MM.1S (cell line): ENCODE data around the gene HBA1.

Experiments used
- DNase-seq: peaks from one replicate; pipeline ENCODE4 v3.0.0-alpha.2; 2015
- H2AFZ ChIP-seq: fragments of 300-600 bp; sonication (generic); 2 replicates; pipeline ENCODE4 v1.6.0; 2016; ENCODE audit warnings: antibody characterized with exemption, low read length
- H3F3A ChIP-seq: fragments of 300-600 bp; sonication (generic); 2 replicates; pipeline ENCODE4 v1.6.1; 2016; ENCODE audit warnings: mild to moderate bottlenecking, antibody characterized with exemption, low read length, moderate library complexity, mixed read lengths; ENCODE audit not compliant: insufficient read depth
- H3K27ac ChIP-seq: fragments of 300-600 bp; sonication (generic); 2 replicates; pipeline ENCODE4 v1.5.1; 2016; ENCODE audit warnings: mild to moderate bottlenecking, low read length
- H3K27me3 ChIP-seq: fragments of 300-600 bp; sonication (generic); replicated peaks from 2 replicates; pipeline ENCODE4 v1.6.0; 2016; ENCODE audit warnings: low read length; ENCODE audit not compliant: insufficient read depth
- H3K36me3 ChIP-seq: fragments of 300-600 bp; sonication (generic); replicated peaks from 2 replicates; pipeline ENCODE4 v1.6.1; 2016; ENCODE audit warnings: mild to moderate bottlenecking, low read length, mixed read lengths; ENCODE audit not compliant: insufficient read depth
- H3K4me1 ChIP-seq: fragments of 300-600 bp; sonication (generic); 2 replicates; pipeline ENCODE4 v1.6.1; 2016; ENCODE audit warnings: low read length, mixed read lengths
- H3K4me2 ChIP-seq: fragments of 300-600 bp; sonication (generic); 2 replicates; pipeline ENCODE4 v1.6.0; 2016; ENCODE audit warnings: low read depth, low read length
- H3K4me3 ChIP-seq: fragments of 300-600 bp; sonication (generic); 2 replicates; pipeline ENCODE4 v1.5.1; 2016; ENCODE audit warnings: low read length, mixed read lengths
- H3K79me2 ChIP-seq: fragments of 300-600 bp; sonication (generic); 2 replicates; pipeline ENCODE4 v1.6.1; 2016; ENCODE audit warnings: mixed run types, low read length, mixed read lengths
- H3K9ac ChIP-seq: fragments of 300-600 bp; sonication (generic); 2 replicates; pipeline ENCODE4 v1.6.1; 2016; ENCODE audit warnings: low read length, mixed read lengths
- H3K9me2 ChIP-seq: fragments of 300-600 bp; sonication (generic); replicated peaks from 2 replicates; pipeline ENCODE4 v1.6.1; 2016; ENCODE audit warnings: mild to moderate bottlenecking, low read length, mixed read lengths; ENCODE audit not compliant: insufficient read depth
- H3K9me3 ChIP-seq: fragments of 300-600 bp; sonication (generic); replicated peaks from 2 replicates; pipeline ENCODE4 v1.6.1; 2016; ENCODE audit warnings: mild to moderate bottlenecking, low read length, mixed read lengths; ENCODE audit not compliant: insufficient read depth
- H4K20me1 ChIP-seq: fragments of 300-600 bp; sonication (generic); 2 replicates; pipeline ENCODE4 v1.6.1; 2016; ENCODE audit warnings: mild to moderate bottlenecking, low read length, moderate library complexity, mixed read lengths; ENCODE audit not compliant: insufficient read depth
- CTCF ChIP-seq: fragments of 300-600 bp; sonication (generic); IDR thresholded peaks from 2 replicates; pipeline ENCODE4 v1.5.1; 2016; ENCODE audit warnings: antibody characterized with exemption, low read length, mixed read lengths
- EZH2 ChIP-seq: fragments of 300-600 bp; sonication (generic); optimal IDR thresholded peaks from 2 replicates; pipeline ENCODE3; 2017; ENCODE audit warnings: low read depth, mild to moderate bottlenecking, antibody characterized with exemption, low read length, mixed read lengths
- EZH2phosphoT487 ChIP-seq: fragments of 300-600 bp; sonication (generic); IDR thresholded peaks from 2 replicates; pipeline ENCODE4 v1.6.1; 2018; ENCODE audit warnings: antibody characterized with exemption, low read length

The HBA1 gene

GRCh38 chr16:133716-134115 is 42.8 kb upstream of the HBA1 start:
- Histone ChIP-seq H3K9me3 (no peaks in the 10 kb centered on the region), H3K79me2 (peaks cover 67% of the 10 kb centered on the region), H2AFZ (no peak overlapping the region), H3K9ac (no peak overlapping the region), H3K9me2 (no peaks in the 10 kb centered on the region), H4K20me1 (no peaks in the 10 kb centered on the region), H3K36me3 (no peaks in the 10 kb centered on the region), H3K4me3 (no peak overlapping the region), H3K27ac (no peak overlapping the region), H3K4me2 (no peak overlapping the region), H3F3A (no peaks in the 10 kb centered on the region; the same call in 1 of the 2 replicates), H3K27me3 (no peaks in the 10 kb centered on the region), H3K4me1 (no peaks in the 10 kb centered on the region)
- TF ChIP-seq EZH2phosphoT487 (no peak), EZH2 (no peak), CTCF (no peak)
- no peak for DNase-seq

GRCh38 chr16:138049-138417 is 38.4 kb upstream of the HBA1 start:
- Histone ChIP-seq H3K4me3 (peak overlapping the region; percentile 84), H3K27ac (no peak overlapping the region), H3K27me3 (no peaks in the 10 kb centered on the region), H3K4me2 (peak overlapping the region; percentile 75), H3K9me2 (no peaks in the 10 kb centered on the region), H3K9ac (peak overlapping the region; percentile 87), H3K79me2 (peaks cover 45% of the 10 kb centered on the region), H3K9me3 (no peaks in the 10 kb centered on the region), H3K36me3 (no peaks in the 10 kb centered on the region), H3K4me1 (no peaks in the 10 kb centered on the region), H2AFZ (peak overlapping the region; percentile 92), H3F3A (peaks cover 6% of the 10 kb centered on the region; the same call in 1 of the 2 replicates), H4K20me1 (no peaks in the 10 kb centered on the region)
- DNase-seq: peak; percentile 32
- TF ChIP-seq EZH2 (no peak), CTCF (no peak), EZH2phosphoT487 (no peak)

- Histone ChIP-seq H3K27ac (no peak overlapping the region), H3K9me3 (no peaks in the 10 kb centered on the region), H3K79me2 (peaks cover 25% of the 10 kb centered on the region), H2AFZ (no peak overlapping the region), H3K4me2 (no peak overlapping the region), H3K4me1 (no peaks in the 10 kb centered on the region), H3K36me3 (no peaks in the 10 kb centered on the region), H3K9me2 (no peaks in the 10 kb centered on the region), H3K27me3 (peaks cover 9% of the 10 kb centered on the region), H4K20me1 (no peaks in the 10 kb centered on the region), H3K9ac (no peak overlapping the region), H3F3A (peaks cover 6% of the 10 kb centered on the region; the same call in 1 of the 2 replicates), H3K4me3 (no peak overlapping the region)
- TF ChIP-seq EZH2 (no peak), EZH2phosphoT487 (no peak), CTCF (no peak)
- DNase-seq: no peak
Measured at GRCh38 chr16:140175-140857, 36.2 kb upstream of the HBA1 start.
